Mesenteric fat pad (tissue), 1 donor: ENCODE data around the gene ZNF618. TPM values are rescaled to one million over a fixed set of nuclear protein-coding genes. Genes with fewer than 3 reads are reported as not detected.

Experiments used
- DNase-seq: peaks from one replicate; pipeline ENCODE4 v3.0.0-alpha.2; 2020; ENCODE audit warnings: low spot score
- total RNA-seq: library from RNA; stranded (reverse); fragmentation: NEBNext Ultra II Directional; extraction: Animal tissue kit (Norgen Biotek cat#: 25700); gene quantifications from one replicate; pipeline ENCODE4 v1.2.1, GENCODE V29; 2021
- donor health status: DM: yes; HTN: yes; CAD: no.

ZNF618 gene
- total RNA-seq, 1 donor from 2014 or later = 8.2 TPM

DNA sequence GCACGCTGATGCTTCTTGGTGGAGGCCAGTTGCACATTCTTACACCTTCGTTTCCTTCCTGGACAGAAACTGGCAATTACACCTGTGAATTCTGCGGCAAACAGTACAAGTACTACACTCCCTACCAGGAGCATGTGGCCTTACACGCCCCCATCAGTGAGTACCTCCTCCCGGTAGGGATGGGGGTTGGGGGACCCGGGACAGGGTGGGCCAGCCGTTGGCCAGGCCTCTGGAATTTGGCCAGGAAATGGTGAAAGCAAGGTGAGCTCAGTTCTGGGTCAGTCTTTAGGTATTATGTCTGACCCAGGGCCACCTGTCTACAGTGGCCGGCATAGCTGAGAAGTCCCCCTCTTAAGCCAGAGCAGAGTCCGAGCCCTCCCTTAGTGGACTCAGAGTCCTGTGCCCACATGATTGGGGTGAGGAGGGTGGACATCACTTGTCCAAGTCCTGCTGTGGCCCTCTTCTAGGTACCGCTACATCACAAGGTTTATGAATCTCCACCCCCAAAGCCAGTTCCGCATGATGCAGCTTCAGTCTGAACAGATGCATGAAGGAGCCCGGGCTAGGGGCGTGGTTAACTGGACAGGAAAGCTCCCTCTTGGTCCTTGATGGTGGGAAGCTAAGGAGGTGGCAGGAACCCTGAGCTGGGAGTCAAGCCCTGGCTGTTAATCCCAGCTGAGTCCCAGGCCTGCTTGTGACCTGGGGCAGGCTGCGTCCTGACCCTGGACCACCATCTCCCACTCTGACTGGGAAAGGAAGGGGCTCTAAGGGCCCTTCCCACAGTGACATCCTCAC lies 140.7 kb downstream of the ZNF618 start:
- peak; percentile 73 for DNase-seq

- peak; percentile 81 for DNase-seq
Measured at GRCh38 chr9:114017741-114018715, 141.9 kb downstream of the ZNF618 start.

DNA sequence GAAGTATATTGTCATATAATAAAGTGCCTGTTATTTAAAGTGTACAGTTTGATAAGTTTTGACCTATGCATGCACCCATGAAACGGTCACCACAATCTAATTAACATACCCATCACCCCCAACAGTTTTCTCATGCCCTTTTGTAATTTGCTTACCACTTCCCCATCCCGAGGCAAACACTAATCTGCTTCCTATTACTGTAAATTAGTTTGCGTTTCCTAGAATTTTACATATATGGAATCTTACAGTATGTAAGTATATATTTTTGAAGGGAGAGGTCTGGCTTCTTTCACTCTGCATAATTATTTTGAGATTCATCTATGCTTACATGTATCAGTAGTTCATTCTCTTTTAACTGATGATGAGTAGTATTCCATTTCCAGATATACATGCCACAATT lies 145.5 kb downstream of the ZNF618 start:
- DNase-seq = no peak

- DNase-seq = no peak
Measured at GRCh38 chr9:114023961-114024360, 147.9 kb downstream of the ZNF618 start.

GRCh38 chr9:114025196-114025753 lies 149.2 kb downstream of the ZNF618 start:
- DNase-seq = peak; percentile 18

GRCh38 chr9:114025760-114026159 lies 149.7 kb downstream of the ZNF618 start:
- peak; percentile 49 for DNase-seq

DNA sequence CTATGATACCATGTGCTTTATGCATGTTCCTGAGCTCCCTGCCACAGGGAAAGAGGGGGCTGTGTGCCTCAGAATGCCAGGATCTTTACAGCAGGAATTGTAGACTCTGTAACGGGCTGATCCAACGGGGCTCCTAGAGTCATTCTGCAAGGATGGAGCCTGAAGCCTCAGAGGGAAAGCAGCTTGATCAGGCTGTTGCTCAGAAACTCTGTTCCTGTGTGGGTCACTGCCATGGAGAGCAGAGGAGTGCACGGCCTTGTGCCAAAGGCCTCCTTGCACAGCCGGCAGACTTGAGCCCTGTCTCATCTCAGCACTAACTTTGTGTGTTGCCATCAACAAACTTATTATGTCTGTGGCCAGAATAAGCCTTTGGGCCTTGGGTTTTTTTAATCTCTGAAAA lies 150.2 kb downstream of the ZNF618 start:
- DNase-seq = peak; percentile 72

GRCh38 chr9:114027159-114027862 lies 151.2 kb downstream of the ZNF618 start:
- peak; percentile 81 for DNase-seq

DNA sequence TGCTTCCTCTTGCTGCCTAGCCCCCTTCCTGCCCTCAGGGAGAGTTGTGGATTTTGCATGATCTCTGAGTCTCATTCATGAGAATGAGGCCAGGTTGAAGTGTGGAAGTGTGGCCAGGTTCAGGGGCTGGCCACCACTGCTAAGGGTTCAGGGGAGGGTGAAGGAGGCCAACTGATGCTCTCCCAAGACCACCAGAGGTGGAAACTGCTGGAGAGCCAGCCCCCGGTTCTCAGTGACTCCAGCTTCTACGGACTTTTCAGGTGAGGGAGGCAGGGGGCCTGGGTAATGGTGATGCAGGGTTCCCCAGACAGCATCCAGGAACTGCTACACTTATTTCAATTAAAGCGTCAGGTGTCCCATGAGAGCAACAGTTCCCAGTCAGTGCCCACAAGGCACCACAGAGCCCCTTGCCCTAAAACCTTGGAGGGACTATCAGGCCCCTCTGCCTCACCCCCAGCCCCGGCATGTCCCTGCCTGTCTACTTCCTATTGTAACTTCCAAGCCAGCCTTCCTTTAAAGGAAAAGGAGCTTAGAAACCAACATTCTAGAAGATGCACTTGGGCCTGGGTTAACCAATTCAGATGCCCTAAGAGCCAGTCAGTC lies 151.9 kb downstream of the ZNF618 start:
- peak; percentile 72 for DNase-seq

DNA sequence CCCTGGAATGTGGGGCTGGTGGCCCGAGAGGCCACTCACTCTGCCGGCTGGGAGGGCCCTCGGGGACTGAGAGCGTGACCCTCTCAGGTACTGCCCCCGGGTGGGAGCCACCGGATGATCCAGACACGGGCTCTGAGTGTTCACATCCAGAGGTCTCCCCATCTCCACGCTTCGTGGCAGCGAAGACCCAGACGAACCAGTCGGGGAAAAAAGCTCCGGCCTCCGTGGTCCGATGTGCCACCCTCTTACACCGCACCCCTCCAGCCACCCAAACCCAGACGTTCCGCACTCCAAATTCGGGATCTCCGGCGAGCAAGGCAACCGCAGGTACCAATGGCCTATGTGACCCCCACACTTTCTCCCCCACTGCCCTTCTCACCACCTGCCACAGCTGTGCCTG lies 152.5 kb downstream of the ZNF618 start:
- peak; percentile 89 for DNase-seq

- DNase-seq = peak; percentile 39
Measured at GRCh38 chr9:114029311-114030170, 153.4 kb downstream of the ZNF618 start.

GRCh38 chr9:114030364-114030763 lies 154.3 kb downstream of the ZNF618 start:
- DNase-seq = peak; percentile 35

- peak; percentile 37 for DNase-seq
Measured at GRCh38 chr9:114031037-114031630, 155.0 kb downstream of the ZNF618 start.

- DNase-seq = peak; percentile 84
Measured at GRCh38 chr9:114031948-114032840, 156.1 kb downstream of the ZNF618 start.

GRCh38 chr9:114033397-114034103 lies 157.4 kb downstream of the ZNF618 start:
- DNase-seq = peak; percentile 79

GRCh38 chr9:114034196-114034595 lies 158.1 kb downstream of the ZNF618 start:
- DNase-seq = peak; percentile 76

DNA sequence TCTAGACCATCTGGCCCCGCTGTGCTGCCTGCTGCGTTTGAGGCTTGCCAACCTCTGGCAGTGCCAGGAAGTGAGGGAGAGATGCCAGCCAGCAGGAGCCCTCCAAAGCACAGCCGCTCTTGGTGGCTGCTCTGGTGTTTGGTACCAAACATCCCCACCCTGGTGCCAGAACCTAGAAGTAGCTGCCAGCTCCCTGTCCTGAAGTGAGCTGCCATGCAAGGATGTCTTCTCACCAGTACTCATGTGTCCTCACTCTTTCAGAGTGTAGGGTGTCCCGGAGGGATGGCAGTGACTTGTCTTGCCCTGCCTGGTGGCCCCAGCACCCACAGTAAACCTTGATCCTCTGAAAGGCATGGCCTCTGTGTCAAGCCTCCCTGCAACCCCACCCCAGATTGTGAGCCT lies 158.6 kb downstream of the ZNF618 start:
- peak; percentile 77 for DNase-seq
